ENCODE measurements around the gene KCNK7. TPM values are rescaled to one million over a fixed set of nuclear protein-coding genes. Genes with fewer than 3 reads are reported as not detected.
A peak's percentile ranks its signal among the peaks of the same experiment; 100 is the strongest.

KCNK7 gene
- total and polyA plus RNA-seq, 2 donors (not counting 3 experiments of a cell fraction or from before 2014, with no cell fraction given): 0.17 to 0.60 TPM

DNA sequence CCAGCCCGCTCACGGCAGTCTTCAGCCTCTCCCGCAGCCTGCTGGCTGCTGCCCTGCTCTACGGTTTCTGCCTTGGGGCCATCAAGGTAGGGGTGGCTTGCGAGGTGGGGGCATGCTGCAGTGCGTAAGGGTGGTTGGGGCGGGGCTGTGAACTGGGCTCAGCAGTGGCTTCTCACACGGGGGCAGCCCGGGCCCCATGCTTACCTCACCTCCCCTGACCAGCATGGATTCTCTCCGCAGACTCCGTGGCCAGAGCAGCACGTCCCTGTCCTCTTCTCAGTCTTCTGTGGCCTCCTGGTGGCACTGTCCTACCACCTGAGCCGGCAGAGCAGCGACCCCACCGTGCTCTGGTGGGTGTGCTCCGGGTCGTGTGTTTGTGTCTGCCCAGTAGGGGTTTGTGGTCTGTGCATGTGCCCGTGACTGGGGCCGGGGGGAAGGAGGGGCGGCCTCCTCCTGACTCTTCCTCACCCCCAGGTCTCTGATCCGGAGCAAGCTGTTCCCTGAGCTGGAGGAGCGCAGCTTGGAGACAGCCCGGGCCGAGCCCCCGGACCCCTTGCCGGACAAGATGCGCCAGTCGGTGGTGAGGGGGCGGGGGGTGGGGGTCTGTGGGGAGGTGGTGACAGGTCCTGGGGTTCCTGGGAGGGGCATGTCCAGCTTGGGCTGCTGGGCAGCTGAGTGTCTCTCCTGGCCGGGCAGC, 29.5 kb upstream of the KCNK7 start:
- intact Hi-C loops (cut with micrococcal nuclease): no loop called here

More for the DNA sequence above, 29.5 kb upstream of the KCNK7 start:
- Histone ChIP-seq H2AFZ (ENCODE audit: low read depth, low read length) (no peak overlapping the region), H3K4me2 (ENCODE audit: insufficient read depth, low read length) (no peak overlapping the region), H3K9ac (replicated peaks; ENCODE audit: extremely low read depth, insufficient read depth, low read length) (no peak overlapping the region), H3K79me2 (ENCODE audit: control insufficient read depth, insufficient read depth, low read length) (no peaks in the 10 kb centered on the region), H3K4me3 (replicated peaks in 1 of 3; ENCODE audit: insufficient read depth in 1 of 3, low read depth in 1 of 3, low read length in 3 of 3) (no peak overlapping the region), H3K9me1 (replicated peaks; ENCODE audit: control insufficient read depth, extremely low read depth, insufficient read depth, low read length) (no peaks in the 10 kb centered on the region), H3K27me3 (ENCODE audit: control insufficient read depth in 2 of 2, insufficient read depth in 2 of 2, low read length in 2 of 2) (no peaks in the 10 kb centered on the region), H3K27ac (ENCODE audit: insufficient read depth, low read depth, low read length) (no peak overlapping the region), H3K36me3 (ENCODE audit: control insufficient read depth in 2 of 2, extremely low read depth in 1 of 2, insufficient read depth in 2 of 2, low read length in 2 of 2) (peaks cover 18 to 70% of the 10 kb centered on the region in 2 experiments), H4K20me1 (replicated peaks; ENCODE audit: control insufficient read depth, extremely low read depth, insufficient read depth, low read length) (no peaks in the 10 kb centered on the region), H3K4me1 (ENCODE audit: control insufficient read depth, extremely low read depth, insufficient read depth, low read length) (no peaks in the 10 kb centered on the region), H3K9me3 (replicated peaks; ENCODE audit: control insufficient read depth, insufficient read depth, low read length) (no peaks in the 10 kb centered on the region)
- TSS peak; percentile 20 for BruUV-seq (replicated peaks)
- ChIA-PET POLR2A (interaction anchor here (1.0 kb wide), 1 partner anchor 10 kb away, joined by 3 read pairs; the partner anchor contains the start of gene PCNX3), CTCF (interaction anchor here (0.9 to 2.8 kb wide), 23 partner anchors 8 to 363 kb away, joined by 3 to 24 read pairs (median 5); partner anchors contain the start of genes AP5B1, FAM89B, KAT5 and PCNX3)
- TF ChIP-seq, protein P1, sequence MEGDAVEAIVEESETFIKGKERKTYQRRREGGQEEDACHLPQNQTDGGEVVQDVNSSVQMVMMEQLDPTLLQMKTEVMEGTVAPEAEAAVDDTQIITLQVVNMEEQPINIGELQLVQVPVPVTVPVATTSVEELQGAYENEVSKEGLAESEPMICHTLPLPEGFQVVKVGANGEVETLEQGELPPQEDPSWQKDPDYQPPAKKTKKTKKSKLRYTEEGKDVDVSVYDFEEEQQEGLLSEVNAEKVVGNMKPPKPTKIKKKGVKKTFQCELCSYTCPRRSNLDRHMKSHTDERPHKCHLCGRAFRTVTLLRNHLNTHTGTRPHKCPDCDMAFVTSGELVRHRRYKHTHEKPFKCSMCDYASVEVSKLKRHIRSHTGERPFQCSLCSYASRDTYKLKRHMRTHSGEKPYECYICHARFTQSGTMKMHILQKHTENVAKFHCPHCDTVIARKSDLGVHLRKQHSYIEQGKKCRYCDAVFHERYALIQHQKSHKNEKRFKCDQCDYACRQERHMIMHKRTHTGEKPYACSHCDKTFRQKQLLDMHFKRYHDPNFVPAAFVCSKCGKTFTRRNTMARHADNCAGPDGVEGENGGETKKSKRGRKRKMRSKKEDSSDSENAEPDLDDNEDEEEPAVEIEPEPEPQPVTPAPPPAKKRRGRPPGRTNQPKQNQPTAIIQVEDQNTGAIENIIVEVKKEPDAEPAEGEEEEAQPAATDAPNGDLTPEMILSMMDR (IDR thresholded peaks at IDR 0.05; ENCODE audit: extremely low read depth in 1 of 2, insufficient read depth in 1 of 2, low read depth in 1 of 2, low read length in 2 of 2): no peak
- no peak for TF ChIP-seq EZH2 (IDR thresholded peaks at IDR 0.05; ENCODE audit: borderline replicate concordance, low read depth, low read length, severe bottlenecking)
- no peak for TF ChIP-seq POLR2A (IDR thresholded peaks at IDR 0.05; ENCODE audit: low read depth, low read length)
- TF ChIP-seq JUN (IDR thresholded peaks at IDR 0.05; ENCODE audit: borderline replicate concordance, insufficient read depth, insufficient read length, low read depth): no peak
- no peak for TF ChIP-seq FOS (IDR thresholded peaks at IDR 0.05; ENCODE audit: borderline replicate concordance, insufficient read depth, low read length)
- no peak for TF ChIP-seq MYC (IDR thresholded peaks at IDR 0.05; ENCODE audit: low read depth, low read length)
- TF ChIP-seq, protein P2, sequence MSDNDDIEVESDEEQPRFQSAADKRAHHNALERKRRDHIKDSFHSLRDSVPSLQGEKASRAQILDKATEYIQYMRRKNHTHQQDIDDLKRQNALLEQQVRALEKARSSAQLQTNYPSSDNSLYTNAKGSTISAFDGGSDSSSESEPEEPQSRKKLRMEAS (IDR thresholded peaks at IDR 0.05; ENCODE audit: insufficient read depth, insufficient read length): no peak
- no peak for TF ChIP-seq GATA2 (IDR thresholded peaks at IDR 0.05; ENCODE audit: insufficient read depth, insufficient read length, low read depth, low read length)
- no peak for TF ChIP-seq POLR2AphosphoS5 (IDR thresholded peaks at IDR 0.05; ENCODE audit: insufficient read depth, low read depth, low read length)
- FAIRE-seq: no peak
- dilution Hi-C loops (cut with MboI; ENCODE audit: extremely low pct_ligation_motif_present, low sequenced_read_pairs): no loop called here
- no peak for DNase-seq (ENCODE audit: low read depth, low spot score)

Data from endothelial cell of umbilical vein (primary cell).